HG03378 (cell line): ENCODE measurements around the gene ASPN.
A peak's percentile ranks its signal among the peaks of the same experiment; 100 is the strongest.

Experiments
- ATAC-seq: cut with Tn5 transposase; IDR thresholded peaks from one replicate; pipeline ENCODE4 v1.9.1; 2021; ENCODE audit warnings: mild to moderate bottlenecking, moderate library complexity; ENCODE audit not compliant: unreplicated experiment

ASPN gene

GRCh38 chr9:92478783-92479182 lies 3.5 kb downstream of the ASPN start:
- no peak for ATAC-seq

GRCh38 chr9:92476962-92477361 lies 5.3 kb downstream of the ASPN start:
- ATAC-seq = peak; percentile 58

GRCh38 chr9:92474587-92474986 lies 7.7 kb downstream of the ASPN start:
- ATAC-seq = no peak

GRCh38 chr9:92468206-92468605 lies 14.1 kb downstream of the ASPN start:
- no peak for ATAC-seq

- ATAC-seq = no peak
Measured at GRCh38 chr9:92467511-92467910, 14.8 kb downstream of the ASPN start.

- ATAC-seq = no peak
Measured at GRCh38 chr9:92467041-92467440, 15.3 kb downstream of the ASPN start.

- no peak for ATAC-seq
Measured at GRCh38 chr9:92463984-92464383, 18.3 kb downstream of the ASPN start.

GRCh38 chr9:92463387-92463786 lies 18.9 kb downstream of the ASPN start:
- ATAC-seq = no peak

GRCh38 chr9:92457576-92457975 lies 24.7 kb downstream of the ASPN start:
- no peak for ATAC-seq

- no peak for ATAC-seq
Measured at GRCh38 chr9:92455217-92455616, 27.1 kb downstream of the ASPN start.

GRCh38 chr9:92446536-92446935 lies 35.8 kb downstream of the ASPN start:
- no peak for ATAC-seq

- no peak for ATAC-seq
Measured at GRCh38 chr9:92444841-92445240, 37.5 kb downstream of the ASPN start.

GRCh38 chr9:92440751-92441046 lies 41.6 kb downstream of the ASPN start:
- no peak for ATAC-seq

- ATAC-seq = no peak
Measured at GRCh38 chr9:92439921-92440750, 42.2 kb downstream of the ASPN start.

GRCh38 chr9:92438900-92439526 lies 43.3 kb downstream of the ASPN start:
- ATAC-seq = no peak

GRCh38 chr9:92435263-92435662 lies 47.0 kb downstream of the ASPN start:
- no peak for ATAC-seq

GRCh38 chr9:92432972-92433548 lies 49.2 kb downstream of the ASPN start:
- no peak for ATAC-seq

GRCh38 chr9:92432350-92432749 lies 50.0 kb downstream of the ASPN start:
- no peak for ATAC-seq

- ATAC-seq = no peak
Measured at GRCh38 chr9:92429836-92430235, 52.5 kb downstream of the ASPN start.

GRCh38 chr9:92426501-92427145 lies 55.7 kb downstream of the ASPN start:
- ATAC-seq = no peak

- ATAC-seq = no peak
Measured at GRCh38 chr9:92425474-92425873, 56.8 kb downstream of the ASPN start.

GRCh38 chr9:92424340-92424739 lies 58.0 kb downstream of the ASPN start, which contains the start of gene OMD:
TSS of gene OMD (minus strand) at chr9:92424471. CDS start at chr9:92417558, 6,913 bp downstream.
- no peak for ATAC-seq
